NCI-H748 (cell line): ENCODE results near the gene SEH1L.
"Not testable (repeated sequence)": the region's sequence is repeated elsewhere in the genome, so short reads cannot be mapped to it uniquely, and the experiment has no call there.

Experiments
- DNase-seq: peaks from one replicate; lab custom pipeline; 2025; ENCODE audit not compliant: unreplicated experiment; lab: John Stamatoyannopoulos, UW

The SEH1L gene, protein sequence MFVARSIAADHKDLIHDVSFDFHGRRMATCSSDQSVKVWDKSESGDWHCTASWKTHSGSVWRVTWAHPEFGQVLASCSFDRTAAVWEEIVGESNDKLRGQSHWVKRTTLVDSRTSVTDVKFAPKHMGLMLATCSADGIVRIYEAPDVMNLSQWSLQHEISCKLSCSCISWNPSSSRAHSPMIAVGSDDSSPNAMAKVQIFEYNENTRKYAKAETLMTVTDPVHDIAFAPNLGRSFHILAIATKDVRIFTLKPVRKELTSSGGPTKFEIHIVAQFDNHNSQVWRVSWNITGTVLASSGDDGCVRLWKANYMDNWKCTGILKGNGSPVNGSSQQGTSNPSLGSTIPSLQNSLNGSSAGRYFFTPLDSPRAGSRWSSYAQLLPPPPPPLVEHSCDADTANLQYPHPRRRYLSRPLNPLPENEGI

DNA sequence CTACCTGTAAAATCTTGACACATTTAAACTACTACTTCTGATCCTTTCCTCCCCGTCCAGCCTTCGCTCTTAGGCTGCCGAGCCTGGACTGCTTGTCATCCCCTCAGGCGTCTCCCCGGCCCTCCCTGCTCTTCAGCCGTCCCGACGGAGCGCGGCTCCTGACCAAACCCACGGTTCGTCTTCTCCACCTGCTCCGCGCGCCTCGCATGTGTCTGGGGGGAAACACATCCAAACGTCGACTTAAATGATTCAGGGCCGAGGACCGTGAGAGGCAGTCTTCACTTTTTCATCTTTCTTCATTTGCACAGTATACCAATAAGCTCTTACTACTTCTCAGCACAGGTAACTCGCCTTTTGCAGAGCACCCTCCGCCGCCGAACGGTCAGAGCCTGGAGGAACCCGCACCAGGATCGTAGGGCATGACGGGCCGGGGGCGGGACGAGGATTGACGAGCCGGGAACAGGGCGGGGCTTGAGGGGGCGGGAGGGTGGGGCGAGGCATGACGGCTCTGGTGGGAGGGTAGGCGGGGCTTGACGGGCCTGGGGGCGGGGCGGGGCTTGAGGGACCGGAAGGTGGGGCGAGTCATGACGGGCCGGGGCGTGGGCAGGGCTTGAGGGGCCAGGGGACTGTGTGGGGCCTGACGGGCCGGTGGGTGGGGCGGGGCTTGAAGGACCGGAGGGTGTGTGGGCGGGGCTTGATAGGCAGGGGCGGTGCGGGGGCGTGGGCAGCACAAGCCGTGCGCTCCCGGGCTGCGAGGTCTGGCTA lies at the start of gene SEH1L:
SEH1L (plus strand) TSS at position 727 of the 765 bp plus-strand sequence. CDS start 111 bp downstream, outside the sequence.
- DNase-seq: peak; percentile 95

DNA sequence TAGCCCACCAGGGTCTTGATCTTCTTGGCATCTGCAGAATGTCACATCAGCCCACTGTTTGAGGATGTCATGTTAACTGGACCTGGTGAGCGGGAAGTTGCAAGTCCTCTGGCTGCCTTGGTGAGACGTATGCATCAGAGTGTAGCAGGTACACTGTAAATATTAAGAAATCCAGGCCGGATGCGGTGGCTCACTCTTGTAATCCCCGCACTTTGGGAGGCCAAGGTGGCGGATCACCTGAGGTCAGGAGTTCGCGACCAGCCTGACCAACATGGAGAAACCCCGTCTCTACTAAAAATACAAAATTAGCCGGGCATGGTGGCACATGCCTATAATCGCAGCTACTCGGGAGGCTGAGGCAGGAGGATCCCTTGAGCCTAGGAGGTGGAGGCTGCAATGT lies 46.6 kb upstream of the SEH1L start:
- DNase-seq: not testable (repeated sequence)

DNA sequence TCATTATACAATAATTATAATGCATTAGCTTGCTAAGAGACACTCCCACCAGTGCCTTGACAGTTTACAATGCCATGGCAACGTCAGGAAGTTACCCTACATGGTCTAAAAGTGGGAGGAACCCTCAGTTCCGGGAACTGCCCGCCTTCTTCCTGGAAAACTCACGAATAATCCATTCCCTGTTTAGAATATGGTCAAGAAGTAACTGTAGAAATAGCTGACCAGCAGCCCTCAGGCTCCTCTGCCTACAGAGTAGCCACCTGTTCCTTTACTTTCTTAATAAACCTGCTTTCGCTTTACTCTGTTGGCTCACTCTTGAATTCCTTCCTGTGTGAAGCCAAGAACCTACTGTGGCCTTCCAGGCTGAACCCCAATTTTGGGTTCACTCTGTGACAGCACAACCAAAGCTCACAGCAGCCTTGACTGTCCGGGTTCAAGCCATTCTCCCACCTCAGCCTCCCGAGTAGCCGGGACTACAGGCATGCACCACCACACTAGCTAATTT lies 43.7 kb upstream of the SEH1L start:
- DNase-seq: peak; percentile 18

DNA sequence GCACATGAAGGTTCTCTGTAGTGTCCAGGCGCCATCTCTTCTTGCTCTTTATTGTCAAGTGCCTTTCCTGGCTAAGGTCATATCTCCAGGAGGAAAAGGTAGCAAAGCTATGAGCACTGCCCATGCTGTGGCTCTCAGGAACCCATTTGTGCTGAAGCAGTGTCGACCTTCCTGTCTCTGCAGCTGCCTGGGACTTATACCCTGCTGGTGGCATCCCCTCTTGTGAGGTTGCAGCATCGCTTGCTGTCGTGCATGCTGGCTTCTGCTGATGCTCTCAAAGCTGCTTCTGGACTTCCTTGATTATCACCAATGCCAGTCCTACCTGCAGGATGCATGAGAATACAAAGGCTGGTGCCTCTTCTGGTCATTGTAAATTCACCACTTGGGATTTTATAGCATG lies 41.7 kb upstream of the SEH1L start:
- no peak for DNase-seq

DNA sequence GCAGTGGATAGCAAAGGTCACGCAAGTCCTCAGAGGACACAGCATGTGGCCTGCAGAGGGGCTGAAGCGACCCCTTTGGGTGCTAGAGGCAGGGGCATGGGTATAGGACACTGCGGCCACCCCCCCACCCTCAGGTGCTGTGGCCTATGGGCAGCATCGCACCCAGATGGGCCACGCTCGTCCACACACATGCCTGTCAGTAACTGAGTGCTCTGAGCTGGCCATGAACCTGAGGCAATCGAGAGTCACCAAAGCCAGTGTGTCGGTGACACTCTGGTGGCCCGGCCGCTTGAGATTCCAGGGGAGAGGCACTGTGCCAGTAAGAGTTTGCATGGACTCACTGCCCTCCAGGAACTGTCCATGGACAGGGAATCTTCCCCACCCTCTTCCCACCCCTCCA lies 41.0 kb upstream of the SEH1L start:
- DNase-seq: no peak

DNA sequence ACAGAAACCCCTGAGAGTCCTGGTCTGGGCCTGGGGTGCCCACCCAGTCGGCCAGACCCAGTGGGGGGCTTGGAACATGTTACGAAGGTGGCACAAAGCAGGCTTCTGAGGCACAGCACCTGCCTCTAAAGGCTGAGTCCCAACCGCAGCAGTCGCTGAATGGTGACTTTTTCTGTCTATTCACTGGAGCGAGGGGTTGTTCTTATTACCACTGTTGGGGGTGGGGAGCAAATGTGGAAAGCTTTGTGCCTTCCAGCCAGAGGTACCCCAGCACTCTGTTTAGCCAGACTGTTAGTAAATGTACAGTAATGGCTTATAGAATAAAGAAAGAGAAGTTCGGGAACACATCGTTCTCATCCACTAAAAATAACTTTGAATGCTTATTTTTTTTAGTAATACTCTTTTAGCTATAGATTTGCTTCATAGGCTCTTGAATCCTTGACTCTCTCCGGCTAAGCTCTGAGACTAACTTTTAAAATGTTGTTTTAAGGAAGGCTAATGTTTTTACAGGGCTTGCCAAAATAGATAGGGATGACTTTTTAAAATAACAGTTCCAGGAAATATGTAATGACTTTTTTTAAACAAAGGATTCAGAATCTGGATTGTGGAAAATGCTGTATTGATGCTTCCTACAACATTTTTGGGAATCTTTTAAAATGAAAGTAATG lies 40.4 kb upstream of the SEH1L start:
- DNase-seq: no peak

DNA sequence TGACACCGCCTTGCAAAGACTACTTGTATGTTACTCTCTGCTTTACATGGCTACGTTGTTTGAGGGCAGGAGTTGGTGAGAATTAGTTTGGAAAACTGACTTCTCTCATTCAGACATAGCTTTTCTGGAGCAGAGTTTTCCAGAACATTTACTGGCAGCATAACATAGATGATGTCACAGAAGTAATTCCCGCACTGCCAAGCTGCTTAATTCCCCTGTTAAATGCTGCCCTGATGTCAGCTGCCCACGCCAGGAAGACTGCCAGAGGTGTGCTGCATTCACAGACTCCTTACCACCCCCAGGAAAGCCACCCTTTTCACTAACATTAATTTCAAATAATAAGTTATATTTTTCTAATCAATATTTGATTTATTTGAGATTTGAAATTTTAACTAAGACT lies 39.1 kb upstream of the SEH1L start:
- DNase-seq: no peak

DNA sequence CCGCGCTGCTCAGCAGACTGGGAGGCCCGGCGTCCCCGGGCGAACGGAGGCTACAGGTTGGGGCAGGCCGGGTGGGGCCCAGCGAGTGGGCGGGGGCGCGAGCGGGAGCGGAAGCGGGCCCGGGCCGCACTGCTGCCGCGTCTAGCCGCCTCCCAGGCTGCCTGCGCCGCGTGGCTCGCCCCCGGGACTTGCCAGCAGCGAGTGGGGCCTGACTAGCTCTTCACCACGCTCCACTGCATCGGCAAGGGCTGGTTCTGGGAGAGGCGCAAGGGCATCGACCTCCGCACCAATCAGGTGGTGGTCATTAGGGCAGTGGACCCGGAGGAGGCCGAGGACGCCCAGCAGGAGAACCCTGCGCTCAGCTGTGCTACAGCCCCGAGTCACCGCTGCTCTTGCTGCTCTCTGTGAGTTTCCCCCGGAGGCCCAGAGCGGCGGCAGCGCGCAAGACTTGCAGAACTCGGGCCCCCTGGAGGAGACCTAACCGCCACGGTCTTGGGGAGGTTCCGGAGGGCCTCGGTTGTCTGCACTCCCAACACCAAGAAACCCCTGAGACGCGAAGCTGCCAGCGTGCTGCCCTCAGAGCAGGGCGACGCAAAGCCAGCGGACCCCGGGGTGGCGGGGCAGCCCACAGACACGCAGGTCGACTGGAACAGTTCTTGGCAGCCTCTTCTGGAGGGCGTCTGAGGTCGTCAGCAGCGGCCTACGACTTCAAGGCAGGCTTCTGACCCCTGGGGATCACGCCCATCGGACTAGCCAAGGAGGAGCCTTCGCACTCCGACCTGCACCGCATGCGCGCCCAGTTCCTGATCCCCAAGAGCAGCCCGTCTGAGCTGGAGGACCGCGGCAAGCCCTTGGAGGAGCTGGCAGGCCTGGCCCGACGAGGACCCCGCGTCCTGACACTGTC lies 36.5 kb upstream of the SEH1L start:
- DNase-seq: no peak

DNA sequence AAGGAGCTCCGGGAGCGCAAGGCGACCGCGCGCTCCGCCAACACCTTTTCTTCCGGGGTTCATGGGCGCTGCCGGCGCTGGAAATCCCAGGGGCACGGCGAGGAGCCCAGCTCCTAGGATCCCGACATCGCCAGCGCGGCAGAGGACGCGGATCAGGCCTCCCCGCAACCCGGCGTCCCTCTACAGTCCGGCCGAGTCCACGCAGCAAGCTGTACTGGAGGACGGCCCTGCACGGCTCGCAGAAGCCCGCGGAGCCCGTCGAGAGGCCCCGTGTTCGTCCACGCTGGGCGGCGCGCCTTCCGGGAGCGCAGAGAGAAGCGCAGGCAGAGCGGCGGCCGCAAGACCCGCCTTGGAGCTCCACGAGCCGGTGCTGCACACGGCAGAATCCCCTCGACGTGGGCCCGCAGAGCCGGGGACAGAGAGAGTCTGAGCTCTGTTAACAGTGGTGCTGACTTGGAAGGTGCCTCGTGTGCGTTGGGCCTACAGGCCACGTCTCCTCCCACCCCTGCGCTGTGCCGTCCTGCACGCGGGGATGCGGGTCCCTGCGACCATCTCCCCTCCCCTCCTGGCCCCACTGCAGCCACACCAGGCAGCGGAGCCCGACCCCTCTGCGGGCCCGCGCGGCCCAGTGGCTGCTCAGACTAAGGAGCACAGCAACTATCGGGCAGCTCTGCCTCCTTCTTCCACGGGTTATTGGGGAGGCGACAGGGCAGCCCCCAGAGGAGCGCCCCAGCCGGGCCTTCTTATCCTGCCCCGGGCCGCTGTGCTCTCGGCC lies 35.7 kb upstream of the SEH1L start:
- DNase-seq: no peak

DNA sequence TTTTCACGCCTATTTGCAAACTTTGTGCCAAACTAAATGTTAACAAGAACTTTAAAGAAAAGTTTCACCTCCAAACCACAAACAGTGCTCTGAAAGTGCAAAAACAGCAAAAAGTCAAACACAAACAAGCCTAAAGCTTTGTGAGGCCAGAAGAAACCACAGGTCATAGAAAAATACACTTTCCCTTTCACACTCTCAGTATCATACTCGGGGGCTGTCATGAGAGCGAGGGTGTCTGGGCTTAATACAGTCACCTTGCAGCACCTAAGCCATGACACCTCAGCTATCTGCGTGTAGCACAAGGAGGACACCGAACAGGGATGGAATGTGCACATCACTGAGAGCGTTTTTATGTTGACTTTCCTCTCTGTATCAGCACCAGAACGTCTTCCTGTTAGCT lies 26.6 kb upstream of the SEH1L start:
- no peak for DNase-seq

DNA sequence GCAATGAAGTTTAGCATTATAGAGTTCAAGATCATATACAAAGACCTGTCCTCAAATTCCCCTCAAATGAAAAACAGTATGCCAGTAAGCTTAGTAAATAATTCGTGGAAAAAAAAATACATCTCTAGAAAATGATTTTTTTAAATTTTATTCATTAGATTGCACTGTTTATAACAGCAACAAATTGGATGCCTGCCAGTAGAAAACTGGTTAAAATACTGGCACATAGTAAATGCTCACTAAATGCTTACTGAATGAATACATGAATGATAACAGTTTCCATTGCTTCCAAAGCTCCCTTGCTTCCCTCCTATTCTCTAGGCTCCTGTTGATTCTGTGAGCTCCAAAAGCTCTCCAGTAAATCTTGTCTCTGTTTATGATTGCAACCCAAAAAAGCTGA lies 25.5 kb upstream of the SEH1L start:
- DNase-seq: no peak

DNA sequence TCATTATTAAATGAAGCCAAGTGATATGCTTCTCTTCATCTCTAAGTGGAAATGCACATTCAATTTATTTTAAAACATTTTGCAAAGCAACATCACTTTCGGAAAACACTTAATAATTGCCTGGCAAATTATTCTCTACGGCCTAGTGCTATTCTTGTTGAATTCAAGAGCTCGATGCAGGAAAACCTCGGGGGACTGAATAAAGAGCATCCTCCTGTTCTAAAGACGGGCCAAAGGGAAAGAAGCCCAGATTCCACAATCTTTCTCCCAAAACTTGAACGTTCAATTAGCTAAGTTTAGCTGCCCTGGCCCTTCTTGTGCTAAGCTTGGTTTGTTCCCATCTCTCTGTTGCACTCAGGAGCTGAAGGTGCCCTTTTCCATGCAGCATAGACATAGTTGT lies 23.2 kb upstream of the SEH1L start:
- DNase-seq: no peak

DNA sequence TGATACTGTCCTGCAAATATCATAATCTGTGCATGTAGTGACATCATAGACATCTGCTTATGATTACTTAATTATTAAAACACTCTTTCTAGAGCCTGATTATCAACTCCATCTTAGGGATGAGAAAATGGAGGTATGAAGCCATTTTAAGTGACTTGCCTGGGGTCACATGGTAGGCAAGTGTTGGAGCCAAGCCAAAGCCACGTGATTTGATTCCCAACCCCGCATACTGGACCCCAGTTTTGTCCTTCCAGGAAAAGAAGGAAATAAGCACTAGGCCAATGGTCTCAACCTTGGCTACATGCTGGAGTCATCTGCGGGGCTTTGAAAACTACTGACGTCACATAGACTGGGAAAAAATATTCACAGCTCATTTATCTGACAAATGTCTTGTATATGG lies 19.6 kb upstream of the SEH1L start:
- no peak for DNase-seq

DNA sequence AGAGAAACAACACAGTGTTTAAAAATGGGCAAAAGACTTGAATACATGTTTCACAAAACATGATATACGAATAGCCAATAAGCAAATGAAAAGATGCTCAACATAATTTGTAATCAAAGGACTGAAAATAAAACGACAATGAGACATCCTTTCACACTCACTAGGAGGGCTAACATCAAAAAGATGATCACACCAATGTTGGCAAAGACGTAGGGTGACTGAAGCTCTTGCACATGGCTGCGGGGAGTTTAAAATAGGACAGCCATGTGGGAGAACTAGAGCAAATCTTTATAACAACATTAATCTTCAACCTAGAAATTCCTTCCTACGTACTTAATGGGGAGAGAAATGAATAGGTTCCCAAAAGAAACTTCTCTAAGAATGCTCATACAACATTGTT lies 19.2 kb upstream of the SEH1L start:
- no peak for DNase-seq

DNA sequence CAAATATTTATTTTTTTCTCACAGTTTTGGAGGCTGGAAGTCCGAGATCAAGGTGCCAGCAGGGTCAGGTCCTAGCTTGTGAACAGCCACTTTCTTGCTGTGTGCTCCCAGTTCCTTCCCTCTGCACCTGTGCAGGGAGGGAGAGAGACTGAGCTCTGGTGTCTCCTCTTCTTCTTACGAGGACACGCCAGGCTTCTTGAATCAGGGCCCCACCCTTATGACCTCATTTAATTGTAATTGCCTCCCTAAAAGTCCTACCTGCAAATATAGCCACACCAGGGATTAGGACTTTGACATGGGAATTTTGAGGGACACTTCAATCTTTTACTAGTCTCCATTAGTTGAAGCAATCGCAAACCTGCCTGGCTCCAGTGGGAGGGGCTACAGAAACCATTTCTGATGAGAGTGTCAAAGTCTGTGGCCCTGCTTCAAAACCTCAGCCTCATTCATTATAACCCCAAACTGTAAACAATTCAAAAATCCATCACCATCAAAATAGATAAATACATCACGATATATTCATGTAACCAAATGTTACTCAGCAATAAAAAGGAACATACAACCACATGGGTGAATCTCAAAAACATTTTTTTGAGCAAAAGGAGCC lies 18.2 kb upstream of the SEH1L start:
- DNase-seq: no peak

DNA sequence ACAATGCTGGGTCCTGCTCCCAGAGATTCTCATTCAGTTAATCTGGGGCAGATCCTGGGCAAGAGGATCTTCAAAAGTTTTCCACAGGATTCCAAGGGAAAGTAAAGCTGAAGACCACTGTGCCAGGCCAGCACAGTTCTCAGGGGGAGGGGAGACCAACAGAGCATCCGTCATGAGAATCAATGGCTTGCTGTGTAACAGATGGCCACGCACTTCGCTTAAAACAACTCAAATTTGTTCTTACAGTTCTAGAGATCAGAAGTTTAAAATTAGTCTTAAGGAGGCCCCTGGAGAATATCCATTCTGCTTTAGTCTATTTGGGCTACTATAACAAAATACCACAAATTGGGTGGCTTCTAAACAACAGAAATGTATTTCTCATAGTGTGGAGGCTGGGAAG lies 17.4 kb upstream of the SEH1L start:
- no peak for DNase-seq

DNA sequence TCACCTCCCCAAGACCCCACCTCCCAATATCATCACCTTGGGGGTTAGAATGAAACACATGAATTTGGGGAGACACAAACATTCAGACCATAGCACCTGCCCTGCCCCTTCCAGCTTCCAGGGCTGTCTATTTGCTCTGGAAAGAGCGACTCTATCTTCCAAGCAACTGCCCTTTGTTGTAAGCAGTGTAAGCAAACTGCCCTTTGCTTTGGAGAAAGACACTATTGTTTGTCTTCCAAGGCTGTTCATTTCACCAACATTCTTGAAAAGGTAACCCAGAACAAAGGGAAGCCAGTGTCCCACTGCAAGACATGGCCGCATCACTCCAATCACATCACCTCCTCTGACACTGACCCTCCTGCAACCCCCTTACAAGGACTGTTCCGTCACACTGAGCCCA lies 16.9 kb upstream of the SEH1L start:
- no peak for DNase-seq

DNA sequence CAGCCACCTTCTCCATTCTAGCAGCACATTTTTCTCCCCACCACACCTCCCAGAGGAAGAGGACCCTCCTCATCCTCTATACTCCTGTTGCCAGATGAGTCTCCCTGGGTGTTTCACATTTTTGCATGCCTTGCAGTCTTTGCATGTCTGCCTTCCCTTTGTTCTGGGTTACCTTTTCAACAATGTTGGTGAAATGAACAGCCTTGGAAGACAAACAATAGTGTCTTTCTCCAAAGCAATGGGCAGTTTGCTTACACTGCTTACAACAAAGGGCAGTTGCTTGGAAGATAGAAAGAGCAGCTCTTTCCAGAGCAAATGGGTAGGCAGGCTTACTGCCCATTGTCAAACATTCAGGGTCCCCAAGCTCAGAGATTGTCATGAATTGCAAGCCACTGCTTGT lies 14.5 kb upstream of the SEH1L start:
- DNase-seq: no peak

DNA sequence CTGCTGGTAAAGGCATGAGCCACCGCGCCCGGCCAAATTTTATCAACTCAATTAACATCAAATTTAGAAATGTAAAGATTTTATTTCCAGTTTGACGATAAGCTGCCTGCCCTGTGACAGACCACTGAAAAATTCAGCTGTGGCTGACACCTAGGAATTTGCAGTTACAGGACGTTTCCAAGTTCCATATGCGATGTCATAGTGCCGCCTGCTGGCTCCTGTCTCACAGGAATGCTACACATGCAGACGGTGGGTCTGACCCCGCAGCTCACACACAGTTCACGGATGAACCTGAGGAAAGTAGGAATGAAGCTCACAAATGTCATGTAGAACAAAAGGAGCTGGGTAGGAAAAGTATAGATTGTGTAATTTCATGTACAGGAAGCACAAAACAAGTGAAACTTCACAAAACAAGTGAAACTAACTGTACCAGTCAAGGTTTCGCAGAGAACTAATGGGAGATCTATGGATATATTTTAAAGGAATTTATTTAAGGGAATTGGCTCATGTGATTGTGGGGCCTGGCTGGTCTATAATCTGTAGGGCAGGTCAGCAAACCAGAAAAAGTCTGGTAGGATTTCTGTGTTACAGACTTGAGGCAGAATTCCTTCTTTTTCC lies 13.2 kb upstream of the SEH1L start:
- DNase-seq: peak; percentile 74
